Activated effector memory CD4-positive, alpha-beta T cell treated with Interleukin-2 at 50 U/mL for 16 hours (primary cell): Measurements from ENCODE around the gene SLC25A18.
A peak's percentile ranks its signal among the peaks of the same experiment; 100 is the strongest.
"Not testable (repeated sequence)": the region's sequence is repeated elsewhere in the genome, so short reads cannot be mapped to it uniquely, and the experiment has no call there.

Experiments
- DNase-seq: peaks from one replicate; pipeline ENCODE4 v3.0.0-alpha.2; 2020

The SLC25A18 gene

DNA sequence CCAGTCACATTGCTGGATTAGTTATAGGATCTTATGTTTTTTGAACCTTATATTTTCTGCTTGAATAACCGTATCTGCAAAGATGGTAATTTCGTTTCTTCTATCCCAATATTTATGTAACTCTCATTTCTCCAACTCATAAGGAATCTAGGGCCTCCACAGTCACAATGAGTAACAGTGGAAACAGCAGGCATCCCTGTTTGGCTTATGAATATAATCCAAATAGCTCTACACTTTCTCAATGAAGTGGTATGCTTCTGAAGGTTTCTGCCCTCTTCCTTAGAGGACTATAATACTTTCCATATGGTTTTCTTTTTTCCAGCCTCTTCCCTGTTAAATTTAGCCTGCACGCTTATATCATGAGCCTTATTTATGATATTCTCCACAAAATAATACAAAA is 48.8 kb downstream of the SLC25A18 start:
- no peak for DNase-seq

DNA sequence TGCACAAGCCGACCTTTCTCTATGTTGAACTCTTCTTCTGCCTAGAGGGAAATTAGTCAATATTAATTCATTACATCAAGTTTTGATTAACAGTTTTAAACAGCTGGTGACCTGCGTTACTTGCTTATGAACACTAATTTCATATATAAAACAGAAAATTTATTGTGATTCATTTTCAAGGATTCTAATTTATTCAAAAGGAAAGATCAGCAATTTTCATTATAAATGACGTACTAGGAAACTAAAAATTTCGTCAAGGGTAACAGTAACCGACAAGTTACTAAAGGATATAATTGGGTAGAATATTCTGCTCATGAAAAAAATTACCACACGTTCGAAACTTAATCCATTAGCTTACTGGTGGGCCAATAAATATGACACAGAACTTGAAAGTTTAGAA is 50.0 kb downstream of the SLC25A18 start:
- DNase-seq: no peak

DNA sequence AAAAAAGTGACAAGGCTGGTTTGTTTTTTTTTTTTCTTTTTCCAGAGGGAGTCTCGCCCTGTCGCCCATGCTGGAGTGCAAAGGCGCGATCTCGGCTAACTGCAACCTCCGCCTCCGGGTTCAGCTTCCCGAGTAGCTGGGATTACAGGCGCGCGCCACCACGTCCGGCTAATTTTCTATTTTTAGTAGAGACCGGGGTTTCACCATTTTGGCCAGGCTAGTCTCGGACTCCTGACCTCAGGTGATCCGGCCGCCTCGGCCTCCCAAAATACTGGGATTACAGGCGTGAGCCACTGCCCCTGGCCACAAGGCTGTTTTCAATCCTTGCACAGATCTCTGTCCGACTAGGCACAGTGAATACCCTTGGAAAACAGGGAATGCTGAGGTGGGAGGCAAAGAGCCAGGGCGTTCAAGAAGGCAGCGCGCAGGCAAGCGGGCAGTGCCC is 64.7 kb downstream of the SLC25A18 start:
- DNase-seq: no peak

DNA sequence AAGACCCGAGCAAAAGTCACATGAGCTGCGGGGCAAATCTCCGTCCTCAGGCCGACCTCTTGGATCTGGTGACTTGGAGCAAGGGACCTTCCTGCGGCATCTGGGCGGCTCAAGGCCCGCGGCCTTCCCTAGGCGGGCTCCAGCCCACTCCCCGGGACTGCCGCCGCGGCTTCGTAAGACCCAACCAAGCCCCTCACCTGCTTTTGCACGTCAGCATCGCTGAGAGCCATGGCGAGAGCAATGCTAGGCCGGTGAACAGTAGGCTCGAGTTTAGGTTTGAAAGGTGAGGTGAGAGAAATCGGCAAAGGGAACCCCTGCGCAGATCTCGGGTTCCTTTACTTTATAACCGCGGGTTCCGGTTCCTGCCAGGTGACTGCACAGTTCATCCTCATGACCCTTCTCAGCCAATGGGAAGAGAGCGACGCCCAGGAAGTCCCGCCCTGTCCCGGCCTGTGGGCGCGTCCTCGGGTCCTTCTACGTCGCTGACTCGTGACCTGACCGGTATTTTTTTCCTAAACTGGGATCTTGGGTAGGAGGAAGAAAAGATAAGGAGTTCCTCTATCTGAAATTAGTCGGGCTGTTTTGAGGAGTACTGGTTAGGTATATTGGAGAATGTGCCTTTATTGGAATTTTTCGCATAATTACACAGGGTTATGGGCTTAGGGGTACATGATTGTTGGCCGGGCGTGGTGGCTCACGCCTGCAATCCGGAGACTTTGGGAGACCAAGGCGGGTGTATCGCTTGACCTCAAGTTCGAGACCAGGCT is 65.3 kb downstream of the SLC25A18 start, which contains the start of gene ATP6V1E1:
Gene ATP6V1E1, minus strand, starts transcription at position 344 of the 767 bp plus-strand sequence. Its CDS starts 114 bp downstream, at position 230.
- peak; percentile 96 for DNase-seq

DNA sequence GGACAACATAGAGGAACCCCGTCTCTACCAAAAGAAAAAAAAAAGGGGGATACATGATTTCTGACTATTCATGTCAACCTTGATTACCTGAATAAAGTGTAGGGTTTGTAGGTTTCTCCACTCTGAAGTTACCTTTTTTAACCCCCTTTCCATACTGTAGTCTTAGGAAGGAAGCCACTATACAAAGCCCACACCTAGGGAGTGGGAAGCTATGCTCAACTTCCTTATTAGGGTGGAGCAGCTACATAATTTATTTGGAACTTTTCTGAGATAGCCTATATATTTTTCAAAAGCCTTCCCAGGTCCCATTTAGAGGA is 65.8 kb downstream of the SLC25A18 start:
- DNase-seq: no peak

DNA sequence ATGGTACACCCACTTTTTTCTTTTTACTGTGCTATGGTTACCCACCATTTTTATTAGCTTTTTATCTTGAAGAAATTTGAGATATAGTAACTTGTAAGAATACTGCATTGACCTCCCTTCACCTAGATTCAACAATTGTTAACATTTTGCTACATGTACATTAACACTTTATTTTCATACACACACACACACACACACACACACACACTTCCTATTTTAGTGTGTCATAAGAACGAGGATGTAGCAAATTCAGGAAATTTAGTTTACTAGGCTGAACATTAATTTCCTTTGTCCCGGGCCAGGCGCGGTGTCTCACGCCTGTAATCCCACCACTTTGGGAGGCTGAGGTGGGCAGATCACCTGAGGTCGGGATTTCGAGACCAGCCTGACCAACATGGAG is 66.3 kb downstream of the SLC25A18 start:
- DNase-seq: no peak

DNA sequence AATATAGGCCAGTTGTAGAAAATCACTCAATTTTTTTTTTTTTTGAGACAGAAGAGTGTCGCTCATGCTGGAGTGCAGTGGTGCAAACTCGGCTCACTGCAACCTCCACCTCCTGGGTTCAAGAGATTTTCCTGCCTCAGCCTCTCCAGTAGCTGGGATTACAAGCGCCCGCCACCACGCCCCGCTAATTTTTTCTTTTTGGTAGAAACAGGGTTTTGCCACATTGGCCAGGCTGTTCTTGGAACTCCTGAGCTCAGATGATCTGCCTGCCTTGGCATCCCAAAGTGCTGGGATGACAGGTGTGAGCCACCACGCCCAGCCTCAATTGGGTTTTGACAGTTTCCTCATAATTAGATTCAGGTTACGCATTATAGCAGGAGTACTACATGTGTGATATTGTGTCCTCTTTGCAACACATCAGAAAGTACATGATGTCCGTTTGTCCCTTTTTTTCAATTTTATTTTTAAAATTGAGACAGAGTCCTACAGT is 67.8 kb downstream of the SLC25A18 start:
- DNase-seq: no peak

DNA sequence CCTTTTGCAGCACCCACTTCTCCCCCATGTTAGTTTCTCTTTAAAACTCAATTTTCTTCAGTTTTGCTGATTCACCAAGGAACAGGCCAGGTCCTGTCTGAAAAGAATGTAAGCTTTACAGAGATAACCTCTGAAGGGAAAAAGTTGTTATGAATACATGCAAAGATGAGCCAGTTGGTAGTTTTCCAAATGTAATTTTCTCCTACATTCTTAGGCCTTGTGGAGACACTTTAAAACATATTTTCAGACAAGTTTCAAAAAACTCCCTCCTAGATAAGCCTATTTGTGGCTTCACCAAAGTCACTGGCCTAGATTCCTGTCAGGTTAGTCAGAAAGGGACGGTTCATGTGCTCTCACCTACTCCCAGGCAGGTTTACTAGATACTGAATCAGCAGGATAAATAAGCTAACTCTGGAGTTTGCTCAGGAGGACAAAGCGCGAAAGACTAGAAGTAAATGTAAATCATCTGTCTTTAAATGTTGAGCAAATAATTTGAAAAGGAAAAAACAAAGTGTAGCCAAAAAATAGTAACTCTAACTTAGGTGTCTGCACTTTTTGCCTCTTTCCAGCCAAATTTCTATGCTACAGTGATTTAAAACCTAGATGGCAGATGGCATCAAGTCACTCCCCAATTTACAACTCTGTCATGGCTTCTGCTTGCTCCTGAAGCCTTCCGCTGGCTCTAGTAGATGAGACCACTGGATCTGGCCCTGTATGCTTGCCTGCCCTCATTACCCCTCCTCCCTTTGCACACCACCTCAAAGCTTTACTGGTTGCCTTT is 70.1 kb downstream of the SLC25A18 start:
- no peak for DNase-seq

DNA sequence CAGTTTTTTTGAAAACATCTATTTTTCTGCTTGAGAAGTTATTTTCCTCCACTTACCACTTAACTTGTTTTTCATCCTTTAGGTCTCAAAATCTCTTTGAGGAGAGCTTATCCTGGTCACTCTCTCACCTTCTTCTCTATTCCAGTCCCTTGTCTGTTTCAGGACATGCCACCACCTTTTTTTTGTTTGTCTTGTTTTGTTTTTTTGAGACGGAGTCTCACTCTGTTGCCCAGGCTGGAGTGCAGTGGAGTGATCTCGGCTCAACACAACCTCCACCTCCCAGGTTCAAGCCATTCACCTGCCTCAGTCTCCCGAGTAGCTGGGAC is 70.7 kb downstream of the SLC25A18 start:
- DNase-seq: no peak

DNA sequence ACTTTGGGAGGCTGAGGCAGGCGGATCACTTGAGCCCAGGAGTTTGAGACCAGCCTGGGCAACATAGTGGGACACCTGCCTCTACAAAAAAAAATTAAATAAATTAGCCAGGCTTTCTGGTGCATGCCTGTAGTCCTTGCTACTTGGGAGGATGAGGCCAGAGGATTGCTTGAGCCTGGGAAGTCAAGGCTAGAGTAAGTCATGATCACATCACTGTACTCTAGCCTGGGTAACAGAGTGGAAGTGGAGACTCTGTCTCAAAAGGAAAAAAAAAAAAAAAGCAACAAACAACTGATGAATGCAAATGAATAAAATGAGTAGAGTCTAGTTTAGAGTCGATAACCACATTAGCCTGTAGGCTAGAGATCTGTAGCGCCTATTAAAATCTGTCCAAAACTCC is 71.4 kb downstream of the SLC25A18 start:
- DNase-seq: no peak

DNA sequence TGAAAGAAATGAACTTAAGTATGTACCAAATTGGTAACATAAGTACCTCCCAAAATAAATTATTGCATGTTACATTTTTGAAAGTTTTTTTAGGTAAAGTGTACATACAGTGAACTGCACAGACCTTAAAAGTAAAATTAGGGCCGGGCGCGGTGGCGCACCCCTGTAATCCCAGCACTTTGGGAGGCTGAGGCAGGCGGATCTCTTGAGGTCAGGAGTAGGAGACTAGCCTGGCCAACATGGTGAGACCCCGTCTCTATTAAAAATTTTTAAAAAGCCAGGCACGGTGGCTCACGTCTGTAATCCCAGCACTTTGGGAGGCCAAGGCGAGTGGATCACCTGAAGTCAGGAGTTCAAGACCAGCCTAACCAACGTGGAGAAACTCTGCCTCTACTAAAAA is 73.6 kb downstream of the SLC25A18 start:
- not testable (repeated sequence) for DNase-seq

DNA sequence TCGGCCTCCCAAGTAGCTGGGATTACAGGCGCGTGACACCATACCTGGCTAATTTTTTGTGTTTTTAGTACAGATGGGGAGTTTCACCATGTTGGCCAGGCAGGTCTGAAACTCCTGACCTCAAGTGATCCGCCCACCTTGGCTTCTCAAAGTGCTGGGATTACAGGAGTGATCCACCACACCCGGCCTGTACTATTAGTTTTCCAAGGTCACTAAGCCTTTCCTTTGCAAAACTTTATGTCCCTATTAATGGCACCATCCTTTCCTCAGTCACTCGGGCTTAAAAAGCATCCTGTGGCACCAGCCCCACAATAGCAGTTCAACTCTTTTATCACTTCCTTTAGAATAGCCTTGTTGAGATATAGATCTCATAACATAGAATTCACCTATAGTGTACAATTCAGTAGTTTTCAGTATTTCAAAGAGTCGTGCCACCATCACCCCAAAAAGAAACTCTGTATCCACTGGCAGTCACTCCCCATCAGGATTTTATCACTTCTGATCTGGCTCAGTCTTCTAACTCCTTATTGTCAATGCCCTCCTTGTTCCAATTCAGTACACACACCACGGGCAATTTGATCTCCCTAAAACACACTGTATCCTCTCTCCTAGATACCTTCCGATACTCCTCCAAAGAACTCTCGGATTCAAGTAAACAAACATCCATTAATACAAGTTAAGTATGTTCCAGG is 74.3 kb downstream of the SLC25A18 start:
- no peak for DNase-seq

DNA sequence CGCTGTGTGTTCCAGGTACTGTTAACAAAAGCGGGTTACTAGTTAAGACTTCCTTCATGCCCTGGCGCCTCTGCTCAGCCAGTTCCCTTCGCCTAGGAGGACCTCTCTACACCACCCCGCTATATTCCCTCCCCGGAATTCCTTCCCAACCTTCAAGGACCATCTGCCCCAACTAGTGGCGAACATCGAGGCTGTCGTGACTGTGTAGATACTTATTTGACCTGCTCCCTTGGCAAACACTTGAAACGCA is 74.8 kb downstream of the SLC25A18 start:
- DNase-seq: no peak

DNA sequence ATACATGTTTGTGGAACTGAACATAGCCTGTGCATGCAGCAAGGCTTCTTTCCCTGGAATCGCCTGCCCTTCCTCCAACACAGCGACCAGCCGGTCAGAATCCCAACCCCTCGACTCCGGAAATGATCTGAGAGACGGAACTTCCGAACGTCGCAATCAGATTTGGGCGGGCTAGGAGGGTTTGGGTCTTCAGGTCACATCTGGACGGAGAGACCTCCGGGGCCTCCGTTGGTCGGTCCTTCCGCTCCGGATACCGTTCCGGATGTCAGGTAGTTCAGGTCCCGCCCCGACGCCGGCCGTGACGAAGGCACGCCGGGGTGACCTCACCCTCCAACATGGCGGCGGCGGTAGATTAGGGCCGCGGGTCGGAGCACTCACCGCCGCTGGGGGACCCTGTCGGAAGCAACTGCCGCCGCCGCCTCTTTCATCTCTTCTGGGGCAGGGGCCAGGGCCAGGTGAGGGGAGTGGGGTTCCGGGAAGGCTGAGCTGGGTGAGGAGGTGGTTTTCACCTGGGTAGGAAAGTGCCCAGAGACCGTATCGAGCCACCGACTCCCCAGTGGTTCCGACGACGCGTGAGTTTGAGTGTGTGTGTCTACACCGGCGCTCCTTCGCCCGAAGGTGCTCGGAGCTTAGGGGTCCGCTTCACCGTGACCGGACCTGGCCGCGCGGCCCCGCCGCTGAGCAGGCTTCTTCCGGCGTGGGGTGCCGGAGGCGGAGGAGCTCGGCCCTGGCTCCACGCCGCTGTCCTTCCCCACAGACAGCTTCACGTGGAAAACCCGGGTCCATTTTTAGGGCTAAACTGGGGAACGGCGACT is 75.3 kb downstream of the SLC25A18 start, which contains the start of gene BCL2L13:
Gene BCL2L13, plus strand, starts transcription at position 326 of the 815 bp plus-strand sequence. CDS start 16,955 bp downstream, outside the sequence.
- peak; percentile 80 for DNase-seq

DNA sequence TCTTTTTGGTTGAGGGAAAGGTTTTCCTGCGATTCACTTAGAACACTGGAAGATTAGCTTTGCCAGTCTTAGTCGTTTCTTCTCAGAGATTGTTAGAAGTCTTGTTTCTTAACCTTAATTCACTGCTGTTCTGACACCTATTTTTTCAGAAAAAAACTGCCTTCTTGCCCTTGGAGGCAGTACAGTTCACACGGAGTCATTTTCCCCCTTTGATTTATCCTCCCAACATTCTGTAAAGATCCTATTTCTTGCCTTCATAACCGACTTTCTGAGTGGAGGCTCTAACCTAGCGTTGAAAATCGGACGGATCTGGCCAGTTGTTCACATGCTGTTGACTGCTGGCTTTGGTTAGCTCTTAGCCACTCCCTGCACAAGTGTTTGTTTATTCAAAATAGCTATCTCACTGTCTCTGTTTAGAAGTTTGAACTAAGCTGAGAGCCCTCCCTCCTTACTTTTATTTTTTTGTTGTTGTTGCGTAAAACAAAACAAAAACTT is 76.0 kb downstream of the SLC25A18 start:
- DNase-seq: no peak
